H1 (cell line): ENCODE results near the gene PPM1D. TPM values are rescaled to one million over a fixed set of nuclear protein-coding genes. Genes with fewer than 3 reads are reported as not detected.

ENCODE experiments used
- CTCF ChIA-PET: fragments of 300-600 bp; sonication (Branson Sonifier 250); formaldehyde crosslinking; loops from one replicate; lab custom pipeline; 2021; ENCODE audit not compliant: partially characterized antibody; lab: Charles Lee
- POLR2A ChIA-PET: fragments of 300-600 bp; sonication (Branson Sonifier 250); formaldehyde crosslinking; loops from one replicate; lab custom pipeline; 2021; ENCODE audit warnings: inconsistent platforms; ENCODE audit not compliant: partially characterized antibody; lab: Charles Lee
- DNase-seq, 2 experiments: peaks; one replicate each; pipeline versions ENCODE4 v3.0.0 to v3.0.0-alpha.2; 2010 to 2022; ENCODE audit warnings: low spot score in 2 of 2, low read depth in 1 of 2, mixed read lengths in 1 of 2
- FAIRE-seq: peaks from 2 replicates; lab custom pipeline; 2011; peaks lifted over from hg19 to GRCh38; lab: Jason Lieb, UNC
- H2AFZ ChIP-seq: 2 replicates; pipeline ENCODE4 v1.8.1; 2012; ENCODE audit warnings: low read length, inconsistent platforms
- H2AK5ac ChIP-seq: 2 replicates; pipeline ENCODE4 v1.6.1; 2013; ENCODE audit warnings: low read depth, low read length
- H2BK120ac ChIP-seq: replicated peaks from 2 replicates; pipeline ENCODE3; 2013; ENCODE audit warnings: low read depth, low read length, inconsistent platforms
- H2BK12ac ChIP-seq: 2 replicates; pipeline ENCODE4 v1.6.1; 2013; ENCODE audit warnings: low read depth, low read length
- H2BK15ac ChIP-seq: 2 replicates; pipeline ENCODE4 v1.6.1; 2013; ENCODE audit warnings: low read length
- H2BK20ac ChIP-seq: 2 replicates; pipeline ENCODE4 v1.6.1; 2013; ENCODE audit warnings: low read length
- H2BK5ac ChIP-seq: 2 replicates; pipeline ENCODE4 v1.6.1; 2013; ENCODE audit warnings: low read depth, low read length
- H3K14ac ChIP-seq: 2 replicates; pipeline ENCODE4 v1.6.1; 2013; ENCODE audit warnings: inconsistent platforms; ENCODE audit not compliant: insufficient read length
- H3K18ac ChIP-seq: 2 replicates; pipeline ENCODE4 v1.6.1; 2013; ENCODE audit warnings: low read length; ENCODE audit errors: extremely low read depth
- H3K23ac ChIP-seq: 2 replicates; pipeline ENCODE4 v1.6.1; 2013; ENCODE audit warnings: inconsistent platforms; ENCODE audit not compliant: insufficient read length
- H3K23me2 ChIP-seq: 2 replicates; pipeline ENCODE4 v1.6.1; 2013; ENCODE audit warnings: low read depth, low read length
- H3K27ac ChIP-seq: 2 replicates; pipeline ENCODE4 v1.6.1; 2011; ENCODE audit warnings: low read depth, low read length, inconsistent platforms
- H3K27me3 ChIP-seq, 4 experiments: replicated peaks in 1 of 4; 1 replicate in 1 of 4; 2 replicates in 3 of 4; pipeline versions ENCODE4 v1.6.1 to v1.8.1; 2011 to 2013; ENCODE audit warnings: low read length in 3 of 4, mild to moderate bottlenecking in 3 of 4, inconsistent platforms in 2 of 4, mixed read lengths in 2 of 4, moderate library complexity in 1 of 4; ENCODE audit not compliant: control insufficient read depth in 3 of 4, insufficient read depth in 3 of 4; ENCODE audit errors: extremely low read depth in 1 of 4
- H3K36me3 ChIP-seq, 4 experiments: 2 replicates each; pipeline versions ENCODE4 v1.6.1 to v1.8.1; 2011 to 2013; ENCODE audit warnings: mild to moderate bottlenecking in 4 of 4, low read length in 3 of 4, moderate library complexity in 2 of 4, control low read depth in 1 of 4, inconsistent platforms in 1 of 4; ENCODE audit not compliant: insufficient read depth in 4 of 4, control insufficient read depth in 2 of 4
- H3K4ac ChIP-seq: replicated peaks from 2 replicates; pipeline ENCODE3; 2013; ENCODE audit warnings: low read length, low read depth, mixed read lengths, inconsistent platforms; ENCODE audit not compliant: insufficient read length
- H3K4me1 ChIP-seq, 4 experiments: replicated peaks in 1 of 4; 1 replicate in 1 of 4; 2 replicates in 3 of 4; pipeline versions ENCODE4 v1.6.1 to v1.8.1; 2011 to 2013; ENCODE audit warnings: low read length in 3 of 4, inconsistent platforms in 2 of 4, mixed read lengths in 1 of 4; ENCODE audit not compliant: insufficient read depth in 4 of 4, control insufficient read depth in 3 of 4
- H3K4me2 ChIP-seq, 2 experiments: 2 replicates each; pipeline versions ENCODE4 v1.6.1 to v1.8.1; 2011 to 2013; ENCODE audit warnings: low read depth in 2 of 2, low read length in 2 of 2, control low read depth in 1 of 2, inconsistent platforms in 1 of 2, mild to moderate bottlenecking in 1 of 2; ENCODE audit not compliant: insufficient read depth in 1 of 2
- H3K4me3 ChIP-seq, 4 experiments: fragments of 200-600, 300-600 bp in 1 of 4; sonication (generic), shearing (Covaris generic), sonication (Bioruptor Twin) in 1 of 4; 2 replicates each; pipeline versions ENCODE4 v1.5.1 to v1.8.1; 2011 to 2016; ENCODE audit warnings: low read length in 4 of 4, low read depth in 3 of 4, control low read depth in 2 of 4, inconsistent platforms in 2 of 4, mild to moderate bottlenecking in 2 of 4, mixed read lengths in 1 of 4, moderate library complexity in 1 of 4; ENCODE audit not compliant: insufficient read depth in 2 of 4; ENCODE audit errors: extremely low read depth in 1 of 4
- H3K56ac ChIP-seq: replicated peaks from 2 replicates; pipeline ENCODE3; 2013; ENCODE audit warnings: low read depth, mild to moderate bottlenecking, mixed read lengths, low read length, inconsistent platforms; ENCODE audit not compliant: insufficient read length
- H3K79me1 ChIP-seq: 2 replicates; pipeline ENCODE4 v1.6.1; 2013; ENCODE audit warnings: low read depth, low read length, control low read depth
- H3K79me2 ChIP-seq, 2 experiments: 2 replicates each; pipeline versions ENCODE4 v1.6.1 to v1.8.1; 2012 to 2013; ENCODE audit warnings: low read length in 2 of 2, mild to moderate bottlenecking in 2 of 2, inconsistent platforms in 1 of 2; ENCODE audit not compliant: insufficient read depth in 2 of 2, control insufficient read depth in 1 of 2
- H3K9ac ChIP-seq, 4 experiments: replicated peaks in 1 of 4; 1 replicate in 1 of 4; 2 replicates in 3 of 4; pipeline versions ENCODE4 v1.6.1 to v1.8.1; 2011 to 2013; ENCODE audit warnings: low read depth in 3 of 4, low read length in 3 of 4, control low read depth in 2 of 4, mild to moderate bottlenecking in 2 of 4, moderate library complexity in 2 of 4, inconsistent platforms in 1 of 4; ENCODE audit errors: extremely low read depth in 1 of 4
- H3K9me3 ChIP-seq, 2 experiments: 2 replicates each; pipeline versions ENCODE4 v1.6.1 to v1.8.1; 2012 to 2013; ENCODE audit warnings: mild to moderate bottlenecking in 2 of 2, moderate library complexity in 2 of 2, control low read depth in 1 of 2, inconsistent platforms in 1 of 2, low read depth in 1 of 2, low read length in 1 of 2, mixed read lengths in 1 of 2; ENCODE audit not compliant: insufficient read depth in 2 of 2
- H4K20me1 ChIP-seq, 2 experiments: replicated peaks in 1 of 2; 2 replicates each; pipeline versions ENCODE3 to v1.8.1; 2011 to 2013; ENCODE audit warnings: inconsistent platforms in 2 of 2, low read length in 2 of 2, mild to moderate bottlenecking in 1 of 2; ENCODE audit not compliant: insufficient read depth in 2 of 2, control insufficient read depth in 1 of 2
- H4K5ac ChIP-seq: 2 replicates; pipeline ENCODE4 v1.6.1; 2013; ENCODE audit warnings: low read length, low read depth, mixed read lengths, inconsistent platforms; ENCODE audit not compliant: insufficient read length
- H4K8ac ChIP-seq: 2 replicates; pipeline ENCODE4 v1.8.0; 2013; ENCODE audit warnings: mild to moderate bottlenecking, moderate library complexity, low read length, inconsistent platforms; ENCODE audit not compliant: insufficient read depth; ENCODE audit errors: extremely low read depth
- H4K91ac ChIP-seq: replicated peaks from 2 replicates; pipeline ENCODE3; 2013; ENCODE audit warnings: low read length, mixed read lengths, inconsistent platforms; ENCODE audit not compliant: insufficient read length
- CHD2 ChIP-seq: IDR thresholded peaks from 2 replicates; pipeline ENCODE4 v1.6.1; 2012; ENCODE audit warnings: low read length, improper control_type of control experiment
- CREB1 ChIP-seq: IDR thresholded peaks from 2 replicates; pipeline ENCODE4 v1.6.1; 2012; ENCODE audit warnings: inconsistent platforms
- EGR1 ChIP-seq: IDR thresholded peaks from 2 replicates; pipeline ENCODE4 v1.6.1; 2011; ENCODE audit warnings: low read depth, low read length, borderline replicate concordance
- FOSL1 ChIP-seq: IDR thresholded peaks from 2 replicates; pipeline ENCODE4 v1.6.1; 2011; ENCODE audit warnings: mild to moderate bottlenecking, low read depth, low read length, moderate library complexity; ENCODE audit not compliant: insufficient read depth
- GABPA ChIP-seq: IDR thresholded peaks from 2 replicates; pipeline ENCODE4 v1.6.1; 2011; ENCODE audit warnings: mild to moderate bottlenecking, low read length, moderate library complexity, borderline replicate concordance; ENCODE audit not compliant: insufficient read depth
- HDAC2 ChIP-seq, 2 experiments: fragments of 300-600 bp in 1 of 2; sonication (generic) in 1 of 2; IDR thresholded peaks; 2 replicates each; pipeline ENCODE4 v1.6.1; 2011 to 2012; ENCODE audit warnings: low read depth in 2 of 2, low read length in 2 of 2, mild to moderate bottlenecking in 2 of 2, moderate library complexity in 2 of 2, borderline replicate concordance in 1 of 2, inconsistent platforms in 1 of 2
- KDM5A ChIP-seq: fragments of 200-600 bp; IDR thresholded peaks from 2 replicates; pipeline ENCODE4 v1.7.1; 2012; ENCODE audit warnings: mild to moderate bottlenecking, low read length, inconsistent platforms, mixed read lengths
- POLR2AphosphoS5 ChIP-seq: IDR thresholded peaks from 2 replicates; pipeline ENCODE4 v1.6.1; 2011; ENCODE audit warnings: low read depth, low read length
- POU5F1 ChIP-seq: IDR thresholded peaks from 2 replicates; pipeline ENCODE4 v1.6.1; 2011; ENCODE audit warnings: low read depth, mild to moderate bottlenecking, low read length, moderate library complexity
- RBBP5 ChIP-seq: IDR thresholded peaks from 2 replicates; pipeline ENCODE4 v1.7.1; 2012; ENCODE audit warnings: low read depth, mild to moderate bottlenecking, inconsistent platforms, low read length, moderate library complexity, borderline replicate concordance
- RNF2 ChIP-seq: fragments of 200-900, 300-1000 bp; sonication (generic); IDR thresholded peaks from 2 replicates; pipeline ENCODE4 v1.7.1; 2016; ENCODE audit warnings: borderline replicate concordance, low read depth, mild to moderate bottlenecking, antibody characterized with exemption, low read length; ENCODE audit not compliant: poor library complexity, severe bottlenecking; ENCODE audit errors: missing control alignments
- SP4 ChIP-seq: IDR thresholded peaks from 2 replicates; pipeline ENCODE4 v1.6.1; 2012; ENCODE audit warnings: low read length, inconsistent platforms
- TBP ChIP-seq: IDR thresholded peaks from 2 replicates; pipeline ENCODE4 v1.6.1; 2011; ENCODE audit warnings: low read depth, low read length, improper control_type of control experiment
- ZNF274 ChIP-seq: IDR thresholded peaks from 2 replicates; pipeline ENCODE4 v1.7.0; 2012; ENCODE audit warnings: low read length, borderline replicate concordance; ENCODE audit errors: extremely low read depth
- polyA plus RNA-seq, 7 experiments: library from polyadenylated mRNA; depleted of rRNA in 3 of 7; stranded (reverse) in 5 of 7; unstranded in 2 of 7; fragments of >200 nt in 5 of 7; fragments of 200-250 nt in 2 of 7; gene quantifications; 1 replicate in 5 of 7; 2 replicates in 1 of 7; 4 replicates in 1 of 7; pipeline versions ENCODE4 v1.2.1 to v1.2.3, GENCODE V29; 2011 to 2013; ENCODE audit warnings: missing spikeins in 2 of 7, mixed read lengths in 2 of 7
- total RNA-seq: library from RNA; stranded (reverse); fragmentation: NEBNext Ultra II Directional; extraction: Animal tissue kit (Norgen Biotek cat#: 25700); gene quantifications from 2 replicates; pipeline ENCODE4 v1.2.1, GENCODE V29; 2021
- TF ChIP-seq, protein P1 (sequence below): IDR thresholded peaks from 2 replicates; pipeline ENCODE4 v1.6.1; 2011; ENCODE audit warnings: low read depth, mild to moderate bottlenecking, low read length; ENCODE audit not compliant: insufficient read depth

The PPM1D gene
- total and polyA plus RNA-seq, 2 of the 8 experiments (the other 6 are each of a cell fraction or from before 2014, with no cell fraction given) = 5.0 to 16.7 TPM

DNA sequence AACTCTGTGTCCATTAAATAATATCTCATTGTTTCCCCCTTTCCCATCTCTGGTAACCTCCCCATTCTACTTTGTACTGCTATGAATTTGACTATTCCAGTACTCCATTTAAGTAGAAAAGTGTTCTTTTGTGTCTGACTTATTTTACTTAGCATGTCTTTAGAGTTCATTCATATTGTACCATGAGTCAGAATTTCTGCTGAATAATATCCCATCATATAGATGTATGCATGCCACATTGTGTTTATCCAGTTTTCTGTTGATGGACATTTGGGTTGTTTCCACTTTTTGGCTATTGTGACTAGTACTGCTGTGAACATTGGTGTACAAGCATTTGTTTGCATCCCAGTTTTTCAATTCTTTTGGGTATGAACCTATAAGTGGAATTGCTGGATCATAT is 6.0 kb downstream of the PPM1D start:
- peaks cover under 1% of the 10 kb centered on the region for H3K23me2 ChIP-seq
- TF ChIP-seq TBP = no peak
- TF ChIP-seq POLR2AphosphoS5 = no peak
- no peak for TF ChIP-seq RNF2
- no peak for TF ChIP-seq KDM5A
- TF ChIP-seq POU5F1 = no peak
- no peak for TF ChIP-seq CHD2
- no peak for TF ChIP-seq HDAC2 (IDR thresholded peaks at IDR 0.05; ENCODE audit: borderline replicate concordance in 1 of 2, low read depth in 2 of 2, low read length in 2 of 2)
- no peak for TF ChIP-seq FOSL1
- TF ChIP-seq CREB1 = no peak
- TF ChIP-seq RBBP5 = no peak
- TF ChIP-seq GABPA = no peak
- no peak for TF ChIP-seq EGR1
- no peak for TF ChIP-seq SP4
- TF ChIP-seq, protein P1, sequence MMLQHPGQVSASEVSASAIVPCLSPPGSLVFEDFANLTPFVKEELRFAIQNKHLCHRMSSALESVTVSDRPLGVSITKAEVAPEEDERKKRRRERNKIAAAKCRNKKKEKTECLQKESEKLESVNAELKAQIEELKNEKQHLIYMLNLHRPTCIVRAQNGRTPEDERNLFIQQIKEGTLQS = no peak
- TF ChIP-seq ZNF274 = no peak

More for the DNA sequence above, 6.0 kb downstream of the PPM1D start:
- POLR2A ChIA-PET = no interaction called here
- H3K9ac ChIP-seq = no peak overlapping the region
- FAIRE-seq = no peak
- CTCF ChIA-PET = interaction anchor here (1.4 kb wide), 1 partner anchor 35 kb away, joined by 5 read pairs; no protein-coding TSS in a partner anchor
- no peaks in the 10 kb centered on the region for H3K9me3 ChIP-seq
- peaks cover 3 to 4% of the 10 kb centered on the region in 2 experiments for H4K20me1 ChIP-seq
- peaks cover 0 to 3% (median 0%) of the 10 kb centered on the region in 4 experiments; a peak in 1 of 7 replicates for H3K4me1 ChIP-seq
- H3K56ac ChIP-seq = no peak overlapping the region
- no peak overlapping the region for H2AFZ ChIP-seq
- H3K18ac ChIP-seq = no peak overlapping the region
- no peak overlapping the region for H2BK15ac ChIP-seq
- no peak overlapping the region for H3K4me2 ChIP-seq
- no peak overlapping the region for H4K8ac ChIP-seq
- no peak overlapping the region for H2BK5ac ChIP-seq
- no peak overlapping the region for H4K91ac ChIP-seq
- H3K79me1 ChIP-seq = no peaks in the 10 kb centered on the region; the same call in none of the 2 replicates
- no peak for DNase-seq
- no peak overlapping the region for H3K4ac ChIP-seq
- H4K5ac ChIP-seq = no peak overlapping the region
- H2AK5ac ChIP-seq = no peak overlapping the region
- no peak overlapping the region for H3K4me3 ChIP-seq
- peaks cover 21 to 95% of the 10 kb centered on the region in 2 experiments for H3K79me2 ChIP-seq
- H3K36me3 ChIP-seq = no peaks in the 10 kb centered on the region
- H3K23ac ChIP-seq = no peak overlapping the region
- H2BK12ac ChIP-seq = no peak overlapping the region
- H3K27ac ChIP-seq = no peak overlapping the region
- no peak overlapping the region for H2BK120ac ChIP-seq
- H2BK20ac ChIP-seq = no peak overlapping the region
- no peaks in the 10 kb centered on the region for H3K27me3 ChIP-seq
- H3K14ac ChIP-seq = no peak overlapping the region
